Renal cortex interstitium (tissue), 11 donors: Measurements from ENCODE around the gene AGXT. TPM values are rescaled to one million over a fixed set of nuclear protein-coding genes. Genes with fewer than 3 reads are reported as not detected.

Experiments
- DNase-seq, 11 donors: peaks; one replicate each; pipeline ENCODE4 v3.0.0-alpha.2; 2013; ENCODE audit warnings: low read depth in 9 of 11, low spot score in 4 of 11; ENCODE audit errors: extremely low read depth in 1 of 11
- polyA plus RNA-seq, 3 donors: library from polyadenylated mRNA; unstranded; fragments of 120-200 nt; gene quantifications; one replicate each; pipeline ENCODE4 v1.2.1, GENCODE V29; 2013; ENCODE audit not compliant: insufficient read length in 3 of 3

Gene AGXT
- polyA plus RNA-seq, 3 donors, result 0.15 to 0.17 TPM; not detected in 1

DNA sequence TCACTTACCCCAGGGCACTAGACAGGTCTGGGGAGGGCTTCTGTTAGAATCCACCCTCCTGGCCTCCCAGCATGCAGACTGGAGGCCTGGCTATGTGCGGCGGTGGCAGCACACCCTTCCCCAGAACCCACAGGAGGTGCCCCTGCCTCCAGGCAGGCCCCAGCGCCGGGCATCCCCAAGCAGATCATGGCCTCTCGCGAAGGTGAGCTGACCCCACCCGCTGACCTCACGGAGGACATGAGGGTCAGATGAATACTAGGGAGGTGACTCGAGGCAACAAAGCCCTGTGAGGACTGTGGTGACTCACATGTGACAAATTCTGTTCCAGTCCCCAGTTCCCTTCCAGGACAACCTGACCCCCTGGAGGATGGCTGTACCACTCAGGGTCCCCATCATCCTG is 25.4 kb downstream of the AGXT start:
- no peak for DNase-seq

GRCh38 chr2:240894836-240895558 is 26.4 kb downstream of the AGXT start:
- DNase-seq, result no peak

GRCh38 chr2:240895656-240896388 is 27.2 kb downstream of the AGXT start, which contains the start of gene MAB21L4:
Gene MAB21L4 (minus strand): TSS chr2:240896156. CDS start chr2:240895997, 159 bp downstream.
- DNase-seq, result no peak

GRCh38 chr2:240896394-240896793 is 27.8 kb downstream of the AGXT start:
- no peak for DNase-seq

GRCh38 chr2:240896871-240897692 is 28.5 kb downstream of the AGXT start:
- no peak for DNase-seq

DNA sequence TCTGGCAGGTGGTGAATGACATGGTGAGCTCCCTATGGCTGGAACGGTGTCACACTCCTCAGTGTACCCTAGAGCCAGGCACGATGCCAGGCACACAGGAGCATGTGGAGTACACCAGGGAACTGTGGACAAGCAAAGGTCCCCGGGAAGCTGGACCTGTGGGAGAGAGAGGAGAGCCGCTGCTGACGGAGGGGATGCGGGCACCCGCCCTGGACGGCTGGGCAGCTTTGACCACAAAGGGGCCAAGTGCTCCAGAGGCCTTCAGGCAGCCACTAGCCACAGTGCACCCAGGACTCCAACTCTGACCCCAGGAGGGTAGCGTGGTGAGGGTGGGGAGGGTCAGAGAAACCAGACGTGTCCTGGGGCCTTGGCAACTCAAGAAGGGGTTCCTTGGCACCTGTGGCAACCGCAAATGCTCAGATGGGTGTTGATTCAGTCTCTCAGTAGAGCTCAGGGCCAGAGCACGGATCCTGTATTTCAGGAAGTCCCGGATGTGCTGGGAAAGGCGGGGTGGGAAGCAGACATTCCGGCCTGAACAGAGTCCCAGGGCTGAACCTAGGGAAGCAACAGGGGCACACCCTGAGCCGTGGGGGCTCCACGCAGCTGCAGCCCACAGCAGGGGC is 29.6 kb downstream of the AGXT start:
- no peak for DNase-seq

- DNase-seq, result no peak
Measured at GRCh38 chr2:240898731-240899467, 30.3 kb downstream of the AGXT start.

DNA sequence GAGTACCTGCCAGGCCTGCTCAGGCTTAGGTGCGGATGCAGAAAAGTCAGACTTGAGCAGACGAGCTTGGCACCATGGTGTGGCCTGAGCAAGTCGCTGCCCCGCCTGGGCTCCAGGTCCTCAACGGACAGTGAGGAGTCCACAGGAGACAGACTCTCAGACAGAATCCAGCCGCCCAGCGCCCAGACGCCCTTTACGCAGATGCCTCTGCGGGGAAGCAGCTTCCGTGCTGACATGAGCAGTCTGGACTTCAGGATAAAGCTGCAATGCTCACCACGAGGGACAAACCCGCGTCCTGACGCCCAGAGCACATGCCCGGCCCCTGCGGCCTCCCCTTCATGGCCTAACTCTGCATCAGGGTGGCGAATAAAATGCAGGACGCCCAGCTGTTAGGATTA is 30.8 kb downstream of the AGXT start:
- DNase-seq, result no peak

DNA sequence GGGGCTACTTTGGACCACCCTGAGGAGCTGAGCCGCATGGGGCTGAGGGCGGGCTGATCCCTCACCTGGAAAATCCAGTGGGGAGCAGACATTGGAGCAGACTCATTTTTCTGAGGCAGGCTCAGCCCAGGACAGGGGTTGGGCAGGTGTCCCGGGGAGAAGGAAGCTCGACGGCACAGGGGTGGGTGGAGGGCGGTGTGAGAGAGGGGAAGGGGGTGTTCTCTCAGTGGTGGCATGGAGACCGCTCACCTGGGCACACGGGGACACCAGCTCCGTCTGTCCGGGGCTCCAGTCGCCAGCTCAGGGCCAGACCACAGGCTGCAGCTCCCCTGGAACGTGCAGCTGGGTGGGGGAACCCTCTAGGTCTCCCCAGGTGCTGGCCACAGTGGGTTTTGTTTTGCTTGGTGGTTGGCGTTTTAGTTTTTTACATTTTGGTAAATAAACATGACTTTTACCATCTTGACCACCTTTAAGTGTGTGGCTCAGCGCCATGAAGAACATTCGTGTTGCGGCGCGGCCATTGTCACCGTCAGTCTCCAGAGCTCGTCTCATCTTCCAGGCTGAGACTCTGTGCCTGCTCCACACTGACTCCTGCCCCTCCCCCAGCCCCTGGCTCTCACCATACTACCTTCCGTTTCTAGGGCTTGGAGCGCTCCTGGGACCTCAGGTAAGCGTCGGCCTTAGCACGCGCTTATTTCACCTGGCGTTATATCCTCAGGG is 31.7 kb downstream of the AGXT start:
- DNase-seq, result no peak

DNA sequence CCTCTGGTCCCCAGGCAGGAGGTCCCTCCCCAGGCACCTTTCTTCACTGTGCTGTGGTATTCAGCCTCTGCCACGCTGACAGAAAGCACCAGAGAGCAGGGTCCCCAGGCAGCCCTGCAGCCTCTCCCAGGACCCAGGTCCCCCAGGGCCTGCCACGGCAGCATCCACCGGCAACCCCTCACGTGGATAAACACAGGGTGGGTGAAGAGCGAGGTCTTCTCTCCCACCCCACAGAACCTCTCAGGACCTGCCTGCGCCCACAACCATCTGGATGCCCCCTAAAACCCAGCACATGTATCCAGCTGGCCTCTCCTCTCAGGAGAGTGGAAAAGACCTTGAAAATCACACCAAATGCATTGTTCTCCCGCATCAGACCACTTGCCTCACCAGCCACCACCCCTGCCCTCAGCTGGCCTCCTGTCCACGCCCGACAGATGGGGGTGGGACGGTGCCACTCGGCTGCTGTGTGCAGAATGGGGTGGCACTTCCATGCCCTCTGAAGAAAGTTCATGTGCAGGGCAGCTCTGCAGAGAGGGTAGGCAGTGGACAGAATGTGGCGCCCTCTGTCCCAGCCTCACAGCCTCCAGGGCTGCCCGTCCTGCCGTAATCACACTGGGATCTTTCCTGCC is 33.5 kb downstream of the AGXT start:
- DNase-seq, result no peak

GRCh38 chr2:240902615-240903041 is 34.0 kb downstream of the AGXT start:
- DNase-seq, result no peak

GRCh38 chr2:240903191-240904060 is 34.8 kb downstream of the AGXT start:
- no peak for DNase-seq

- no peak for DNase-seq
Measured at GRCh38 chr2:240904216-240905175, 35.9 kb downstream of the AGXT start.

DNA sequence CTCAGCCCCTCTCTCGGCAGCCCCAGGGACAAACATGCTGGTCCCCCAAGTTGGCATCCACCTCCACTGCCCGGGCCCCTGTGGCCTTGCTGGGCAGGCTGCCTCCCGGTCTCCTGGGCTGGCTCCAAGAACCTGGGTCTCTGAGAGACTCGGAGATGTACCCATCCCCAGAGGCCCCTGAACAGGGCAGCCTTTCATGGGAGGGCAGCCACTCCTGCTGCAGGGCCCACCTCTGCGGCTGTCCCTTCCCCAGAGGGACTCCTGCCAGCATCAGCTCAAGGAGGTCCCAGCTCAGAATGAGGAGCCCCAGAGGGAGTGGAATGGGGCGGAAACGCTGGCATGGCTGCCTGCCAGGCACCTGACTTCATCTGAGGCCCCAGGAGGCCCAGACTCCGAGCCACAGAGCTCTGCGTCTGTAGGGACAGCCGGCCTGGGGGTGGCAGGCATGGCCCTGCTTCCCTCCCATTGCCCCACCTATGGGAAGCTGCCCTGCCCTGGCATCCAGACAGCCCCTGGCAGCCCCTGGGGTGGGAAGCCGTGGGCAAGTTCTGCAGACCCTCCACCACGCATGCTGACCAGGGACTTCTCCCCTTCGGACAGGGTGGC is 36.7 kb downstream of the AGXT start:
- no peak for DNase-seq
